Stomach (tissue), 9 donors: Measurements from ENCODE around the gene ERN2. TPM values are rescaled to one million over a fixed set of nuclear protein-coding genes. Genes with fewer than 3 reads are reported as not detected.
"Not testable (repeated sequence)": the region's sequence is repeated elsewhere in the genome, so short reads cannot be mapped to it uniquely, and the experiment has no call there.

Experiments
- DNase-seq, 2 donors: peaks; one replicate each; pipeline versions ENCODE4 v3.0.0 to v3.0.0-alpha.2; 2013 to 2019
- H3K27ac ChIP-seq, 5 donors: fragments of 200-600 bp in 4 of 5; sonication (generic) in 4 of 5; one replicate each; pipeline ENCODE4 v1.5.1; 2013 to 2019; ENCODE audit warnings: mild to moderate bottlenecking in 1 of 5, moderate library complexity in 1 of 5
- H3K27me3 ChIP-seq, 3 donors: fragments of 200-600 bp; sonication (generic); one replicate each; pipeline ENCODE4 v1.5.1; 2017 to 2019; ENCODE audit warnings: mixed run types in 1 of 3
- H3K36me3 ChIP-seq, 4 donors: fragments of 200-600 bp; sonication (generic); 1 replicate in 3 of 4; 2 replicates in 1 of 4; pipeline ENCODE4 v1.5.1; 2016 to 2019
- H3K4me1 ChIP-seq, 4 donors: fragments of 200-600 bp; sonication (generic); one replicate each; pipeline ENCODE4 v1.5.1; 2016 to 2019
- H3K4me3 ChIP-seq, 4 donors: fragments of 200-600 bp; sonication (generic) in 3 of 4; one replicate each; pipeline ENCODE4 v1.5.1; 2016 to 2019; ENCODE audit warnings: mild to moderate bottlenecking in 1 of 4
- H3K9me3 ChIP-seq, 4 donors: fragments of 200-600 bp; sonication (generic); one replicate each; pipeline ENCODE4 v1.5.1; 2016 to 2019
- EP300 ChIP-seq: sonication (generic); formaldehyde crosslinking; IDR thresholded peaks from one replicate; pipeline ENCODE4 v1.6.1; 2017; ENCODE audit warnings: antibody characterized with exemption
- POLR2A ChIP-seq, 4 donors: fragments of 450-650 bp; IDR thresholded peaks; one replicate each; pipeline ENCODE4 v1.6.1; 2016; ENCODE audit warnings: antibody characterized with exemption in 4 of 4, control low read depth in 2 of 4, mild to moderate bottlenecking in 1 of 4, moderate library complexity in 1 of 4
- POLR2AphosphoS5 ChIP-seq, 3 donors: sonication (generic); formaldehyde crosslinking; IDR thresholded peaks; one replicate each; pipeline ENCODE4 v1.6.1; 2016; ENCODE audit warnings: antibody characterized with exemption in 3 of 3
- WGBS, 5 donors: extraction: QIAGEN DNeasy Blood & Tissue Kit in 3 of 5; methylation state at CpG; one replicate each; pipeline versions ENCODE4 v1.1.5 to v1.1.7; 2013 to 2018; 5-methylcytosine and 5-hydroxymethylcytosine counted together
- intact Hi-C: fragments of 100-400 bp; cut with DNase I; formaldehyde crosslinking; loops from one replicate; pipeline ENCODE4 v1.15.1; 2023; ENCODE audit warnings: low total_unique reads
- polyA plus RNA-seq, 3 donors: library from polyadenylated mRNA; stranded (reverse); fragments of 200-250 nt; gene quantifications; one replicate each; pipeline ENCODE4 v1.2.3, GENCODE V29; 2013
- total RNA-seq, 5 donors: library from RNA; depleted of rRNA; stranded (reverse); fragments of >200 nt; gene quantifications; one replicate each; pipeline versions ENCODE4 v1.1.0 to v1.2.3, GENCODE V29; 2014 to 2016
- TF ChIP-seq, protein P1 (sequence below), 7 experiments: fragments of 450-650 bp in 4 of 7; fragments of 200-600 bp in 3 of 7; sonication (generic) in 3 of 7; IDR thresholded peaks; one replicate each; pipeline ENCODE4 v1.5.1; 2016 to 2019; ENCODE audit warnings: antibody characterized with exemption in 7 of 7, control low read depth in 2 of 7, mild to moderate bottlenecking in 1 of 7
- donor health status: healthy with polysubstance abuse.
- donor health status: Bipolar disorder and iron deficiency.
- donor health status: healthy.

Gene ERN2
- total and polyA plus RNA-seq, 8 donors = 18.2 to 235 (median 63.1) TPM

DNA sequence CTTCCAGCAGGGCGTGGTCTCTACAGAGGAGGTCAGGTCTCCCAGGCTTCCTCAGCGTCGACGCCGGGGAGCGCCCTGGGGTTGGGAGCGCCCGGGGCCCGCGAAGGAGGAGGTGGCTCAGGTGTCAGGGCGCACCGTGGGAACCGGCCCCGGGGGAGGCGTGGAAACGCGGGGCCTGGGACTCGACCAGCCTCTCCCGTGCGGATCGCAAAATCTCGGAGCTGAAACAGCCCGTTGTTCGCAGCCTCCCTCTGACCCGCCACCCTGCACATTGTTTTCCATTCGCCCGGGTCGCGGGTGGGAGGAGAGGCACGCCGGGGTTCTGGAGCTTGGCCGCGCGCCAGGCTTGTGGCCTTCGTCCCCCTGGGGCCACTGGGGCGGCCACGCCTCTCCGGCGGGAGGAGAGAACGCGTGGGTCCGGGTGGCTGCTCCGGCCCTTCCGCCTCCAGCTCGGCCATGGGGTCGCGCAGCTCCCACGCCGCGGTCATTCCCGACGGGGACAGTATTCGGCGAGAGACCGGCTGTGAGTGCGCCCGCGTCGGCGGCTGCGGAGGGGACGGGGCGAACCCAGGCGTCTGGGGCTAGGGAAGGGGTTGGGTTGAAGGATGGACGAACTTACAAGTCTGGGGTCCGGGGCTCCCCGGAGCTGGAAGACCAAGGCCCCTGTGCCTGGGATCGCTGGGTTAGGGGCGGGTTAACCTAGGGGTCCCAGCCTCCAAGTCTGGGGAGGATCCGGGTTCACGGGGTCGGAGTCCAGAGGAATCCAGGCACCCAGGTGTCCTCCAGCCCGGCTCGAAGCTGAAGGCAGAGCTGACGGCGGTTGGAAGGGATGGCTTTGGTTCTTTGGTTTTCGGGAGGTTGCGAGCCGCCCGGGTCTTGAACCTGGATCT lies 41.8 kb upstream of the ERN2 start, which contains the start of gene CHP2:
TSS of gene CHP2 (plus strand) at position 433 of the 890 bp plus-strand sequence. CDS start at position 457, 24 bp downstream.
- peak within 1 kb of the TSS; percentile 34 to 50 (median 38) for H3K4me3 ChIP-seq
- no peaks in the 10 kb centered on the region for H3K9me3 ChIP-seq
- no peak within 1 kb of the TSS for H3K27ac ChIP-seq
- WGBS, 5 donors = 2 to 6% (median 4%) methylated on average over 44 to 80 of the region's 80 CpGs
- no peaks in the 10 kb centered on the region for H3K36me3 ChIP-seq
- intact Hi-C loops = no loop called here
- peaks cover 0 to 64% (median 30%) of the 10 kb centered on the region in 3 donors for H3K27me3 ChIP-seq
- TF ChIP-seq POLR2AphosphoS5 (IDR thresholded peaks at IDR 0.05) = no peak
- no peak for TF ChIP-seq EP300
- TF ChIP-seq POLR2A (IDR thresholded peaks at IDR 0.05) = no peak
- TF ChIP-seq, protein P1, sequence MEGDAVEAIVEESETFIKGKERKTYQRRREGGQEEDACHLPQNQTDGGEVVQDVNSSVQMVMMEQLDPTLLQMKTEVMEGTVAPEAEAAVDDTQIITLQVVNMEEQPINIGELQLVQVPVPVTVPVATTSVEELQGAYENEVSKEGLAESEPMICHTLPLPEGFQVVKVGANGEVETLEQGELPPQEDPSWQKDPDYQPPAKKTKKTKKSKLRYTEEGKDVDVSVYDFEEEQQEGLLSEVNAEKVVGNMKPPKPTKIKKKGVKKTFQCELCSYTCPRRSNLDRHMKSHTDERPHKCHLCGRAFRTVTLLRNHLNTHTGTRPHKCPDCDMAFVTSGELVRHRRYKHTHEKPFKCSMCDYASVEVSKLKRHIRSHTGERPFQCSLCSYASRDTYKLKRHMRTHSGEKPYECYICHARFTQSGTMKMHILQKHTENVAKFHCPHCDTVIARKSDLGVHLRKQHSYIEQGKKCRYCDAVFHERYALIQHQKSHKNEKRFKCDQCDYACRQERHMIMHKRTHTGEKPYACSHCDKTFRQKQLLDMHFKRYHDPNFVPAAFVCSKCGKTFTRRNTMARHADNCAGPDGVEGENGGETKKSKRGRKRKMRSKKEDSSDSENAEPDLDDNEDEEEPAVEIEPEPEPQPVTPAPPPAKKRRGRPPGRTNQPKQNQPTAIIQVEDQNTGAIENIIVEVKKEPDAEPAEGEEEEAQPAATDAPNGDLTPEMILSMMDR (IDR thresholded peaks at IDR 0.05) = no peak
- DNase-seq = peak in 1 of 2 donors; percentile 56
- peaks cover 8 to 13% (median 12%) of the 10 kb centered on the region in 4 donors for H3K4me1 ChIP-seq

DNA sequence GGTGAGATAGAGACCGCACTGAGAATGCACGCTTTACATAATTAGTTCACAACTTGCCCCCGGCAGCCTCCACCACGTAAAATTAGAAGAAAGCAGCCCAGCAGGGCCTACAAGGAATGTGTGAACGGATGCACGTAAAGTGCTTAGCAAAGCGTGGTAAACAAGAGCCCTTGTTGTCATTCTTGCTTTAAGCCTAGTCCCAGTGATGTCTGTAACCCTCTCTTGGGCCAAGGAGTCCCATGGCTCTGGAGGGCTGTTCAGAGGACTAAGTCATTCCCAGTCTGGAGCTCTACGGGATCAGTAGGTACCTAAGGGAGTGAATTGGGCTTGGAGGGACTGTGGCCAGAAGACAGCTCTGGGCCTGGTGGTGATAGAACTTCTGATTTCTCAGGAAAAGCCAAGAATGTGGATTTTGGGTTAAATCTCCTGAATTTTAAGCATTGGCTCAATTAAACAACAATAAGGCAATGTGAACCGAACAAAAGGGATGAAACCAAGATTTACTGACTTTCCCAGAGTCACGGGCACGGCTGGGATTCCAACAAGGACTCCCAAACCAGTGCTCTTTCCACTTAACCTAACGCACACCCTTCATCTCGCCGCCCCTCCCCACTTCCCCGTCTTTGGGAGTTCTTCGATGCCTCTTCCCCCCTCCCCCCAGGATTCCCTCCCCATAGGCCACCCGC lies 41.0 kb upstream of the ERN2 start:
- DNase-seq = no peak
- Histone ChIP-seq H3K9me3 (no peaks in the 10 kb centered on the region), H3K4me1 (peaks cover 8 to 13% (median 12%) of the 10 kb centered on the region in 4 donors), H3K27me3 (peaks cover 0 to 59% (median 30%) of the 10 kb centered on the region in 3 donors), H3K4me3 (peak overlapping the region; percentile 34 to 50 (median 38)), H3K36me3 (no peaks in the 10 kb centered on the region), H3K27ac (no peak overlapping the region)
- TF ChIP-seq EP300 (no peak), POLR2A (IDR thresholded peaks at IDR 0.05) (no peak), POLR2AphosphoS5 (IDR thresholded peaks at IDR 0.05) (no peak)
- TF ChIP-seq, protein P1 (IDR thresholded peaks at IDR 0.05) = no peak
- WGBS, 5 donors = 39 to 43% (median 40%) methylated on average over 17 of the region's 17 CpGs
- intact Hi-C loops = no loop called here

DNA sequence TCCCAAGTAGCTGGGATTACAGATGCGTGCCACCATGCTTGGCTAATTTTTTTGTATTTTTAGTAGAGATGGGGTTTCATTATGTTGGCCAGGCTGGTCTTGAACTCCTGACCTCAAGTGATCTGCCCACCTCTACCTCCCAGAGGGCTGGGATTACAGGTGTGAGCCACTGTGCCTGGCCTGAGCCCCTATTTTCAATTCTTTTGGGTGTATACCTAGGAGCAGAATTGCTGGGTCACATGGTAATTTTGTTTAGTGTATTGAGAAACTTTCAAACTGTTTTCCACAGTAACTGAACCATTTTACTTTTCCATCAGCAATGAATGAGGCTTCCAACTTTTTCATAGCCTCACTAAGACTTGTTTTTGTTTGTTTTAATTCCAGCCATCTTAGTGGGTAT lies 38.0 kb upstream of the ERN2 start:
- peaks cover 0 to 45% (median 23%) of the 10 kb centered on the region in 3 donors for H3K27me3 ChIP-seq
- DNase-seq, H3K27ac ChIP-seq, intact Hi-C loops, H3K4me3 ChIP-seq, H3K36me3 ChIP-seq, H3K9me3 ChIP-seq: not testable (repeated sequence)
- 67 to 96% (median 89%) methylated on average over 1 of the region's 1 CpG for WGBS, 5 donors
- peaks cover 8 to 13% (median 12%) of the 10 kb centered on the region in 4 donors for H3K4me1 ChIP-seq

DNA sequence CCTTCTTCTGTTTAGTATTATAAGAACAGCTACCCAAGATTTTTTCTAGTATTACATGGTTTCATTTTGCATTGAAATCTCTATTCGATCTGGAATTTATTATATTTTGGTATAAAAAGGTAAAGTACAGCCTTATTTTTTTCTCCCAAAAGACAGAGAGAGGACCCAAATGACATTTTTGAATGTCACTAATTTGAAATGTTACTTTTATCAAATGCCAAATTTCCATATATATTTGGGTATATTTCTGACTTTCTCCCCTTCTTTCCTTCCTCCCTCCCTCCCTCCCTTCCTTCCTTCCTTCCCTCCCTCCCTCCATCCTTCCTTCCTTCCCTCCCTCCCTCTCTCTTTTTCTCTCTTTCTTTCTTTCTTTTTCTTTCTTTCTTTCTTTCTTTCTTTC lies 35.6 kb upstream of the ERN2 start:
- H3K36me3 ChIP-seq = no peaks in the 10 kb centered on the region
- H3K4me3 ChIP-seq = no peak overlapping the region
- H3K9me3 ChIP-seq = no peaks in the 10 kb centered on the region
- TF ChIP-seq POLR2AphosphoS5 (IDR thresholded peaks at IDR 0.05) (no peak), POLR2A (IDR thresholded peaks at IDR 0.05) (no peak), EP300 (no peak)
- TF ChIP-seq, protein P1 (IDR thresholded peaks at IDR 0.05) = no peak
- H3K27ac ChIP-seq = no peak overlapping the region
- peaks cover 0 to 36% (median 3%) of the 10 kb centered on the region in 3 donors for H3K27me3 ChIP-seq
- no peaks in the 10 kb centered on the region for H3K4me1 ChIP-seq
- no peak for DNase-seq
- intact Hi-C loops = no loop called here
- WGBS, 5 donors = 59 to 73% (median 67%) methylated on average over 1 of the region's 1 CpG
